GM21786 (cell line): Measurements from ENCODE around the gene EGFR.

ENCODE experiments used
- ATAC-seq: cut with Tn5 transposase; IDR thresholded peaks from one replicate; pipeline ENCODE4 v1.9.1; 2021; ENCODE audit not compliant: unreplicated experiment

The EGFR gene

DNA sequence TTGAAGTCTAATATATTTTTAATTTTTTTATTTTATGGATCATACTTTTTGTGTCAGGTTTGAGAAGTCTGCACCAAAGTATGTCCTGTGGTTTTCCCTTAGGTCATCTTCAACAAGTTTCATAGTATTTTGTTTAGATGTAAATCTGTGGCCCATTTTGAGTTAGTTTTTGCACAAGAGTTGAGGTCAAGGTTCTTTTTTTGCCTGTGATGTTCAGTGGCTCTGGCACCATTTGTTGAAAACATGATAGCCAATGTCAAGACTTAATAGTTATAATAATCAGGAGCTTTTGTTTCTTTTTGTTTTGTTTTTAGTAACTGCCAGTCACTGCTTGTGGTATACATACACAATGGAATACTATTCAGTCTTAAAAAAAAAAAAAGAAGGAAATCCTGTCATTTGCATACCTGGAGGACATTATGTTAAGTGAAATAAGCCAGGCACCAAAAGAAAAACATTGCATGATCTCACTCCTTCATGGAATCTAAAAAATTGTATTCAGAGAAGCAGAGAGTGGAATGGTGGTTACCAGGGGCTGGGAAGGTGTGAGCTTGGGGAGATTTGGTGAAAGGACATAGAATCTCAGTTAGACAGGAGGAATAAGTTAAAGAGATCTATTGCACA is 61.3 kb downstream of the EGFR start:
- ATAC-seq: no peak

DNA sequence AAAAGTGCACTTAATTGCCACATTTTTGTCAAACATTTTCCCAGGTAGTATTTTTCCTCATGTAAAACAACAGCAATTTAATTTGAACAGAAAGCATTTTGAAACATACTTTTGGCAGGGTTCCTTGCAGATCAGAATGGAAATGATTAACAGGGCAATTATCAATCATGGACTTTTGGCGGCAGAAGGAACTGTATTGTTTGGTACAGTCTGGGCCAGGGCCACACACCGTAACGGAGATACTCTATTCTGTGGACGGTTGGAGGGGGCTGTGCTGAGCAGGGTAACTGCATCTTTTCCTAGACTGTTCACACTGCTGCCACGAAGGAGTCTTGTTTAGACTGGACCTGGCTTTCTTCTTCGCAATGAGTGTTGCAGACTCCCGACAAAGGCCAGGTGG is 62.3 kb downstream of the EGFR start:
- ATAC-seq: no peak

DNA sequence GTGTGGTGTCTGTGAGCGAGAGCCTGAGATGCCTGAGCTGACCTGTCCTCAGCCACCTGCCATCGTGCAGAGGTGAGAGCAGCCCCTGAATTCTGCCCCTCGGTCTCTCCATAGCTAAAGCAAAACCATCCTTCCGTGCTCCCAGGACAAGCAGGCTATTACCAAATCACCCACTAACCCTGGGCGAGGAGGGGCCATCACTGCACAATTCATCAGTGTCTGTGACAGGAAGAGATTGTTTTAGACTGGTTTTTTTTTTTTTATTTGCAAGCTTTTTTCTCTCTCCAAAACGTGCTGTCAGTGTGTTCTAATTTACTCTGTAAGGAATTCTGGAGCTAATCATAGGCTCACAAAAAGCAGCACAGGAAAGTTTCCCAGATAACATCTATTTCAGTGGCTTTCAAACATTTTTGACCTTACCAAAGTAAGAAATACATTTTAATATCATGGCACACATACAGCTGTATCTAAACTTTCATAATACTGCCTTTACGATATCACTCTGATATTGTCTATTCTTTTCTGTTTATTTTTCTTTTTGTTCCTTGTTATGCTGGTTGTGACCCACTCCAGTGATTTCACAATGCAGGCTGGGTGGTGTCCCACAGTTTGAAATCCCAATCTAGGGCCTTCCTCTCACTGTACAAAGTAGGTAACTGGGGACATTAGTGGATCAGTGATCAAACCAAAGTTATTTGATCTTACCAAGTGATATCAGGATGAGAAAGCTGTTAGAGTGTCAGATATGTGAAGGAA is 62.8 kb downstream of the EGFR start:
- ATAC-seq: no peak

DNA sequence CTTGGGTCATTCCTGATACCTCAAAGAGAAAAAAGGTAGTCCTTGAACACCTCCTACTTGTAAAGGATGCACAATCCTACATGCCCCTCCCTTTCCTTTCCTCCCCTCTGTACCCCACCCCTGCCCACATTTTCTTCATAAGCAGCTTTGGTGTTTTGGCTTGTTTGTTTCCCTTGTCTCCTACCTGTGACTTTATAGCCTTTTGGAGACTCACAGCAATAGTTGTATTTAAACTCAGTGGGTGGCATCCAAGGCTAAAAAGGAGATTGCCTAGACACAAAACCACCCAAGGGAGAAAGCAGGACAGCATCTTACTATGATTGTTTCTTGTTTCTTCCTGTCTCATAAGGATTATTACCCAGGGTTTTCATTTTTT is 63.4 kb downstream of the EGFR start:
- no peak for ATAC-seq

DNA sequence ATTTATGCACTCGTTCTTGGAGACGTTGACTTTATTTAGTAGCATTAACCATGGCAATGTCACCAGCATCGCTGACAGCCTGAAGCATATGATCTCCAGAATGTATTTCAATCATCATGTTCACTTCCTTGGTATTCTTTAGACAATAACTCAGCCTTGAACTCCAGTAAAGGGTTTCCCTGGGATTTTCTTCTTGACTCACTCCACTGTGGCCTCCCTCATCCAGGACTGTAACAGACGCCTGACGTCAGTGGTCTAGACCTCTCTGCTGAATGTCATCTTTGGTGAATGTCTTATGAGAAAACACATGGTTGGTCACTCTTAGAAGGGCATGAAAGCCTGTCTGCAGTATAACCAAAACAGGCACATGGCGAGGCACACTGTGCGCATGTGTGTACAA is 64.4 kb downstream of the EGFR start:
- no peak for ATAC-seq

DNA sequence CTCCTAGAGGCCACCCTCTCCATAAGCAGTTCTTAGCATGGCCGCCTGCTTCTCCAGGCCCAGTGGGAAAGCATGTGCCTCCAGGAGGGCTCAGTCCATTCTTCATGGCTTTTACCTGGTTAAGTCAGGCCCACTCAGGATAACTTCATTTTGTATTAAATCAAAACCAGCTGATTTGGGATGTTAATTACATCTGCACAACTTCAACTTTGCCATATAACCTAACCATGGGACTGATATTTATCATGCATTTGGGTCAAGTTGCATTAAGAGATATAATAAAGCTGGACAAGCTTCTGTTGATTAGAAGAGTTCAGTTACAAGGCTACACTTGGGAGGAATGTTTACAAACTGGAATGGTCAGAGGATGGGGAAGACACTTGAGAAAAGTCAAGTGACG is 65.5 kb downstream of the EGFR start:
- ATAC-seq: no peak

DNA sequence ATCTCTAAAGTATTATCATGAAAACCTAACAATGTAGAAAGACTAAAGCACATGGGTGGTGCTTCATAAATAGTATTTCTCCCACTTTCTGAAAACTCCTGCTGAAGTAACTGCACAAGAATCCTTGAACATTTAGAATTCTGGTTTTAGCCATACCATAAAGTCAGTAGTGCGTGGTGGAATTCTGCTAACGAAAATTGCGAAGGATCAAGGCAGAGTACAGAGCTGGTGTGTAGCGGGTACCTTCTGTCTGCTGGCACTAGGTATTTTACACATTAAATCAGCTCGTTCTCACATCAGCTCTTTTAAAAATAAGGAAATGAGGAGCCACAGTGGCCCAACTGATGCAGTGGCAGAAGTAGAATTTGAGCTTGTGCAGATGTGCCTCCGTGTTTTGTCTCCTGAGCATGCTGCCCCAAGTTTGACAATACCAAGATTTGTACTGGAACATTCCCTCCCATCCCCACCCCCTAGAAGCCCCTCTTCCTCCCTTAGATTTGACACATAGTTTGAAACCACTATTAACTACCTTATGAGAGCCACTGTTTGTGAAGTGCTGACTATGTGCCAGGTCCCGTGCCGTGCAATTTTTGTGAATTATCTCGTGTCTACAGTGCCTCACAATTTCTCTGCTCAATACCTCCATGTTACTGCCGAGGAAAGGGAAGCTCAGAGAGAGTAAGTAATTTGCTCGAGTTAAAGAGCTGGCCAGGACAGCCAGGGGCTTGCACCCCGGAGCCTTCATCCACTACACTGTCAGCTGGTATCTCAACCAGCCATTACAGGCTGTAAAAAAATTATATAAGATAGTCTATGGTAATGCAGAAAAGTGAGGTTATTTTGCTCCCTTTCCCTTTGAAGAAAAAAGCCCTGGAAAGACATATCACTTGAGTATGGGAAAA is 66.9 kb downstream of the EGFR start:
- peak; percentile 13 for ATAC-seq

DNA sequence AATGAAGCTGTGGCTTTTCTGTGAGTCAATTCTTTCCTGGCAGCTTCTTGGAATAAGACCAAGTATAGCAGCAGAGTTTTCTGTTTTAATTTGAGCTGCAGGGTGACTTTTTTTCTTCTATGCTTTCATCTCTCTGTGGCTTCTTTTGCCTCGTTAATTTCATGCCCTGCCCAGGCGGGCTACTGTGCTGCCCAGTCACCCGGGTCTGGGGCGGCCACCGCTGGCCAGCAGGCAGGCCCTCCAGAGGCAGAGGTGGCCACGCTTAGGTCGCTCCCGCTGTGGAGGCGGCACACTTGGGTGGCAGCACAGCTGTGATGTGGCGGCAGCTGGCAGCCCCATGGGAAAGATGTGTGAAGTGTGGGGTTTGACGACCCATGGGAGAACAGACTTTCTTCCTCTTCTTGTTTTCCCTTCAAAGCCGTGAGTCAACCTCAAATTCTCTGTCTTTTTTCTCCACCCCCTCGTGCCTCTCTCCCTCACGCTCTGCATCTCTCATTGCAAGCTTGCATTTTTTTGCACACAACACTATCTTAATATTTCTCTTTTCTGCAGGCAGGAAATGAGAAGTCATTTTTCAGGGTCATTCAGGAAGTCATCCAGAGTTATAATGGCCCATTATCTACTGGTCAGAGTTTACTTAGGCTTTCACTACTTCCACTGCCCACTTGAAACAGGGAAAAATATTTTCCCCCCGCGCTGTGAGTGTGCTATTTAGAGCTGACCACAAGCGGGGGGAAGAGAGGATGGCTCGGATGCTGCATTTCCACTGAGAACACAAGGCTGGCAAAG is 67.8 kb downstream of the EGFR start:
- peak; percentile 83 for ATAC-seq

DNA sequence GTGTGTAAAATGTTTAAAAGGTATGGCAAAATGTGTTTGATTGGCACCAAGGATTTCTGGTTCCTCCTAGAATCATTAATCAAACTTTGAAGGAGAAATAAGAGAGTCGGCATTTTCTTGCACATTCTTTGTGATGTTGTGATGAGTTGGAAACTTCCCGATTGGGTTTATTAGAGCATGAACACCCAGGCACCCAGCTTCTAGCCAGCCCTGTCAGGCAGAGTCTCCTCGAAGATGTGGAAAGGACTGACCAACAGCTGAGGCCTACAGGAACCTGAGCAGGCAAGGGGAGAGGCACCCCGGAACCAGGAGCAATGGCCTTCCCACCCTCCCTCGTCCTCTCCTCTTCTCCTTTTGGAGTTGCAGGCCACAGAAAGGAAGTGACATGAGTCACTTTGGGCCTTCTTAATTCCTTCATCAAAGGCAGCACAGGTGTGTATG is 68.7 kb downstream of the EGFR start:
- ATAC-seq: no peak

DNA sequence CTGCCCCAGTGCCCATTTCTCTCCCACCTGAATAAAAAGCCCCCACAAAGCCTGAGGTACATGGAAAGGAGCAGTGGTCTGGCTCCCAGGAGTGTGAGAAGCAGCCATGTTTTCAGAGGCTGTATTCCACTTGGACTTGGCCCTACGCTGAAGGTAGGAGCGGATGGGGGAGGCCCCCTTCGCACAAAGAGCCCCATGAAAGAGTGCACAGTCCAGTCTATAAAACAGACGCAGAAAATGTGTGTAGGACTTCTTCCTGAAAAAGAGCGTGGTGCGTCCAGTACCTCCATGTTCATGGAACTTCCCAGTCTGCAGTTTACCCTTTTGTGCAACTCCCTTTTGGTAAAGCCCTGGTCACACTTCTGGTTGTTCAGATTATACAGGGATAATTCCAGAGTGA is 69.3 kb downstream of the EGFR start:
- ATAC-seq: no peak

DNA sequence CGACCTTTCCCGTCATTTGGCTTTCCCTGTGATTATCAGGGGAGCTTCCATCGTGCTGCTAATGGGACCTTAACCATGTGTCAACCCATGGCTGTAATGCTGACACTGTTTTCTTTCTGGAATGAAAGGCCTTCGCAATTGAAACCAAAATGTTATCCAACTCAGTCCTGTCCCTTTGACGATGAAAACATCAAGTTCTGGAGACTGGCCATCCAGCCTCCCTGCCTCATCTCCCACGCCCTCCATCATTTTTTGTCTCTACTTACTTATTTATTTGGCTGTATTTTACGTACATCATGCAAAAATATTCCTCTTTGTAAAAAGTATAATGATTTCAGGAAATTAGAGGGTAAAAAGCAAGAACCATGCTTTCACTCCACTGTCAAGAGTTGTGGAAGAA is 69.8 kb downstream of the EGFR start:
- ATAC-seq: no peak

DNA sequence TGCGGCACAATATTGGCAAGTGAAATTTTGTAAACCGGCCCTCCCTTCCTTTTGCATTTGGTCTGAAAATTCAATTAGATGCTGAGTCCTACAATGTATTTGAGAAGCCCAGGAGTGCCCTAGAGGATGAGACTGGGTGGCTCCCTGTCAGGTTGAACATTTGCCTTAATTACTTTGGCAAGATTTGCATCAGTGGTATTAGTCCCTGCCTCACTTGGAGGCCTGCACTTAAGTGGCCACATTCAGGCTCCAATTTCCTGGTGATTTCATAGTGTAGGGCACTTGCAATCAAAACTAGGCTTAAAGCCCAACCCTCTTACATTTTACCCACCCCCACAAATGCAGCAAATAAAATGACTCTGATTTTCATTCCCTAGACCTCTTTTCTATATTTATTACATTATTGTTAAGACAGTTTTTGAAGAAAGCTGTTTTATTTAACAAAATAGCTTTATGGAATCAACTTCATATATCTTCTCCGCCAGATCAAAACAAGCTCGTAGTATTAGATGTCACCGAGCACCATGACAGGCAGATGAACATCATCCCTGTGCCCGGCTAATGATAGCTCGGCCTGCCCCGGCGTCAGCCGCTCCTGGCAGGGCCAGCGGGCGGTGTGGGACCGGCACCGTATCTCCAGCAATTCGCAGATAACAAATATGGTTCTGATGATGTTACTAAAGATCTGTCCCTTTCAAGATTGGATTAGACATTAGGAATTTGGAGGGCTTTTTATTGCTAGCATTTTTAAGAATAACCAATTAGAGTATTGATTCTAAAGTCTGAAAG is 73.6 kb downstream of the EGFR start:
- ATAC-seq: no peak

DNA sequence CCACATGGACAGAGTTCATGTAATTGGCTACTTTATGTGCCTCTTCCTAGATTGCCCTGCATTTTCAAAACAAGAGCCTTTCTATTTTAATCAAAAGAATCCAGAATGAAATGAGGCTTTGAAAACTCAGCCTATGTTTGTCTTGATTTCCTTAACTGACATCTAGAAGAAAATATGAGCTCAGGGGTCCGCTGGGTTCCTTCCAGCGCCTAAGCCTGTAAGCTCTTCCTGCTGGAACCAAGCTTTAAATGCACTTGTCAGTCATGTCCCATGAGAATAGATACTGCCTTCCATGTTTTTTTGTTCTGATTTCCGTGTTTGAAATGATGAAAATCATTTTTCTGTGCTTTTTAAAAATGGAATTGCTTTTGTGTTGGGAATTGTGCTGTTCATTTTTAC is 74.2 kb downstream of the EGFR start:
- ATAC-seq: no peak

DNA sequence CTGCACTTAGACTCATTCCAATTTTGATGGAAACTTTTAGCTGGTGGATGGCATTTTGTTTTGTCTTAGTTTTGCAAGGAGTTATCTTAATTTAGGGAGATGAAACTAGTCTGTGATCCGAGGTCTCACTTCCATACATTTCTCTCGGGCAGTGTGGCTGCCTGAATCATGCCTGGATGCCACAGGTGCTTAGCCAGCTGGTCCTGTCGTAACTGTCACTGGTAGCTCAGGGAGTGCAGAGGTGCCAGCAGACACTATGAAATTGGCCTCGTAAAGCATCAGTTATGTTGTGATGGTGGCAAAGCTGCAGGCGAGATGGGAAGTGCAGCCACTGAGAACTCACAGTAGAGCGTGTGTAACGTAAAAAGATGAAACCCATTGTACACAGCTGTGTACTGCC is 74.9 kb downstream of the EGFR start:
- no peak for ATAC-seq

DNA sequence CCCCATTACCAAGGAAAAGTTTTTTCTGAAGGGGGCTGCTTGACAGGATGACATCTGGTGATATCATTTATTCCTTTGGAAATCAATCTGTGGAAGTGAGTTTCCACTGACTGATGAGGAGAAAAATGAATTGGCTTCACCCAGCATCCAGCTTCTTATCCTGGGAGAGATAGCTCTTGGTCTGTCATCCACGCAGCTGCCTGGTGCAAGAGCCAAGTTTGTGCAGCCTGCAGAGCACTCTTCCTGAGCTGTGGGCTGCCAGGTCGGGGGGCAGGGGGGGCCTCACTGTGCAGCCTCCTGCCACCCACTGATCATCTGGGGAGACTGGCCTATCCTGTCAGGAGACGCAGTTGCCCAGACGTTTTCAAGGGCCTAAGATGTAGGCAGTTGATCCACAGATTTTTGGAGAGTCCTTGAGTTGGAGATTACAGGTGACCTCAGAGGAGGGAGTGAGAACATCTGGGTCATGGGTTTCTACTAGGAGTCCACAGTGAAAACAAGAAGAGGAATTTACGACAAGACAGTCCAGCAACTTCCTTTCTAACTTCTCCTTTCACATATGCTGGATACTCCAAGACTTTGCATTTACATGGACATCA is 75.4 kb downstream of the EGFR start:
- no peak for ATAC-seq

DNA sequence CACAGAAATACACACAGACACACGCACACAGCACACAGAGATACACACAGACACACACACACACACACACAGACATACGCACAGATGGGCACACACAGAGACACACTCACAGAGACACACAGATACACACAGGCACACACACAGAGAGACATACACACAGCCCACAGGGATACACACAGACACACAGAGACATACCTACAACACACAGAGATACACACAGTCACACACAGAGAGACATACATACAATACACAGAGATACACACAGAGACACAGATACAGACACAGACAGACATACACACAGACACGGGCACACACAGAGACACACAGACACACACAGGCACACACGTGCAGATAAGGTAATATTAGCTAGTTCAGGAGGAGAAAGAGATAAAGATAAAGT is 76.9 kb downstream of the EGFR start:
- no peak for ATAC-seq

DNA sequence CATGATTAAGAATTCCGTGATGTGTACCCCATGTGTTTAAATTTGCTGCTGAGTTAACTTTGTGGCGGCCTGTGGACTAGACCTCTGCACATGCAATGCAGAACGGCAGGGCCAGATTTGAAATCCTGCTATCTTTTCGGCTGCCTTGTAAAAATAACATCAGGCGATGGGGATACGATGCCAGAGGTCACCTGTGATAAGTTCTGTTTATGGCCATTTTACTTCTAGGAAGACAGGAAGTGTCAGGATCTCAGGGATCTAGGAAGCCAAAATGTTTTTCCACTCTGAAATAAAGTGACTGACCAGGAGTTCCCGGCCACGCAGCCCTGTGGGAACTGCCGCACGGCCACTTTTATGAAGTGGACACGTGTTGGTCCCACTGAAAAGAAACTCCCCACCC is 77.5 kb downstream of the EGFR start:
- ATAC-seq: no peak

DNA sequence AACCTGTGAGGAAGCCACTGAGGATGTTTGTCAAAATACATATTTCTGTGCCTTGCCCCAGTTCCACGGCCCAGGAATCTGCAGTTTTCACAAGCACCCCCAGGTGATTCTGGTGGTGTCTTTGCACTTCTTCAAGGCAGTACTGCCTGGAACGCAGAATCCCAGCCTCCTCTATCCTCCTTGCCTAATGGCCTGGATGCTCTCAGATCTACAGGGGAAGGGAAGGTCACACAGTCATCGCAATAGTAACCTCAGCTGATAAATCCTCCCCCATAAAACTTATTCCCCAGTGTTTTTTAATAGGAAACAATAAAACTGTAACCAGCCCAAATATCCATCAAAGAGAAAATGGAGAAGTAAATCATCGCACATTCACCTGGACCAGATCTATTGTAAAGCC is 78.3 kb downstream of the EGFR start:
- ATAC-seq: no peak

DNA sequence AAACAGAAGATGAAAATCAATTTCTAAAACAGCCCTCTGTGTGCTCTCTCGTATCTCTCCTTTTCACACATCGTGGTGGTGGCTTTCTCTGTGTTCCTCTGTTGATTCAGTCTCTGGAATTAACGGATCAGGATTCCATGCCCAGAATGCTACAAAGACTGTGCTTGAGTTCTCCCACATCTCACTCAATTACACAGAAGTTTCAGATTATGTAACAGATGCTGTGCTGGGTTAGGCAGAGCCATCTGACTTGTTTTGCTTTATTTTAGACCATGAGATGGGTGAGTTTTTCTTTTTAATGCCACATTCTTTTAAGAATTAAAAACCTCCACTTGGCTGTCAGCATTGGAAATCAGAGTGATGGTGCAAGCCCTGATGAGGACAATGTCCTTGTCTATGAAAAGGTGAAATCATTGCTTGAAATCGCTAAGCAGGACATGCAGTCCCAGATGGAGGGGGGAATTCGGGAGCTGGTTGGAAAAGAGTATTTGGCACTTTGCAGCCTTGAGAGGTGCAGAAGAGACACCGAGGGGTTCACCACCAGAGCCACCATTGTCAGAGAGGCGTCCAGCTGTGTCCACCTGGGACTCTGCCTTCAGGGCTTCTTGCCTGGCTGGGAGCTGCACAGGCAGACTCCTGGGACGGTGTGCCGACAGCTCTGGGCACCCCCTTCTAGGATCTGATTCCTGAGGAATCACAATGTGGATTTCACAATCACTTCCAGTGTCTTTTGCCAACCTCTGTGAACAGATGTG is 80.4 kb downstream of the EGFR start:
- no peak for ATAC-seq
